Stimulated activated CD4-positive, alpha-beta T cell treated with anti-CD3 and anti-CD28 coated beads, Interleukin-1b, Interleukin-23, amount 100 ng/mL, for 24 hours (primary cell): ENCODE results near the gene CTSF.

Experiments
- DNase-seq, 4 experiments: peaks; one replicate each; pipeline ENCODE4 v3.0.0-alpha.2; 2020; ENCODE audit warnings: low read depth in 4 of 4, low spot score in 1 of 4

Gene CTSF

GRCh38 chr11:66539170-66539869, 29.1 kb downstream of the CTSF start:
- DNase-seq: no peak

- DNase-seq: no peak
Observed at GRCh38 chr11:66532784-66533183, 35.6 kb downstream of the CTSF start.

GRCh38 chr11:66531841-66532240, 36.6 kb downstream of the CTSF start:
- DNase-seq: no peak

GRCh38 chr11:66530927-66531709, 37.3 kb downstream of the CTSF start:
- DNase-seq: no peak

GRCh38 chr11:66529655-66530054, 38.8 kb downstream of the CTSF start:
- no peak for DNase-seq

GRCh38 chr11:66529069-66529468, 39.3 kb downstream of the CTSF start:
- no peak for DNase-seq

GRCh38 chr11:66524304-66525040, 43.9 kb downstream of the CTSF start:
- no peak for DNase-seq

- no peak for DNase-seq
Observed at GRCh38 chr11:66523611-66524010, 44.8 kb downstream of the CTSF start.
